Measurements from ENCODE around the gene PDE4D.
"Not testable (repeated sequence)": the region's sequence is repeated elsewhere in the genome, so short reads cannot be mapped to it uniquely, and the experiment has no call there.

PDE4D gene

GRCh38 chr5:59496524-59497134, 396.9 kb downstream of the PDE4D start:
- DNase-seq: no peak

GRCh38 chr5:59491945-59492344, 401.6 kb downstream of the PDE4D start:
- DNase-seq: no peak

- no peak for DNase-seq
Observed at GRCh38 chr5:59489551-59489950, 404.0 kb downstream of the PDE4D start.

GRCh38 chr5:59487772-59488729, 405.5 kb downstream of the PDE4D start:
- DNase-seq: no peak

GRCh38 chr5:59487068-59487686, 406.3 kb downstream of the PDE4D start:
- no peak for DNase-seq

GRCh38 chr5:59486508-59486907, 407.0 kb downstream of the PDE4D start:
- no peak for DNase-seq

- no peak for DNase-seq
Observed at GRCh38 chr5:59485629-59486439, 407.7 kb downstream of the PDE4D start.

GRCh38 chr5:59485107-59485506, 408.4 kb downstream of the PDE4D start:
- no peak for DNase-seq

- no peak for DNase-seq
Observed at GRCh38 chr5:59484618-59485017, 408.9 kb downstream of the PDE4D start.

GRCh38 chr5:59483971-59484472, 409.5 kb downstream of the PDE4D start:
- no peak for DNase-seq

GRCh38 chr5:59479086-59479485, 414.4 kb downstream of the PDE4D start:
- no peak for DNase-seq

- DNase-seq: no peak
Observed at GRCh38 chr5:59474324-59474723, 419.2 kb downstream of the PDE4D start.

- DNase-seq: no peak
Observed at GRCh38 chr5:59473611-59474010, 419.9 kb downstream of the PDE4D start.

GRCh38 chr5:59471463-59471862, 422.1 kb downstream of the PDE4D start:
- DNase-seq: no peak

GRCh38 chr5:59467969-59468368, 425.6 kb downstream of the PDE4D start:
- no peak for DNase-seq

- no peak for DNase-seq
Observed at GRCh38 chr5:59466271-59466670, 427.3 kb downstream of the PDE4D start.

- DNase-seq: no peak
Observed at GRCh38 chr5:59464969-59465368, 428.6 kb downstream of the PDE4D start.

GRCh38 chr5:59463618-59464166, 429.8 kb downstream of the PDE4D start:
- not testable (repeated sequence) for DNase-seq

- DNase-seq: no peak
Observed at GRCh38 chr5:59462956-59463355, 430.6 kb downstream of the PDE4D start.

GRCh38 chr5:59460368-59461153, 433.0 kb downstream of the PDE4D start:
- no peak for DNase-seq

- no peak for DNase-seq
Observed at GRCh38 chr5:59458966-59459729, 434.4 kb downstream of the PDE4D start.
